Measurements from ENCODE around the gene PRR5L.
"Not testable (repeated sequence)": the region's sequence is repeated elsewhere in the genome, so short reads cannot be mapped to it uniquely, and the experiment has no call there.

The PRR5L gene

GRCh38 chr11:36511062-36511461, 215.0 kb downstream of the PRR5L start:
- DNase-seq = not testable (repeated sequence)

- no peak for DNase-seq
Observed at GRCh38 chr11:36512016-36512415, 215.9 kb downstream of the PRR5L start.

GRCh38 chr11:36513965-36514364, 217.9 kb downstream of the PRR5L start:
- DNase-seq = no peak
